Measurements from ENCODE around the gene REXO4. TPM values are rescaled to one million over a fixed set of nuclear protein-coding genes. Genes with fewer than 3 reads are reported as not detected.

REXO4 gene
- total and polyA plus RNA-seq, 2 experiments from 2014 or later, result 31.1 to 36.3 TPM

Other genes with a start within 250 kb of the REXO4 start
- gene OBP2B, start 208.8 kb downstream of the REXO4 start, total RNA-seq (2014; rRNA removed; shearing (Covaris generic)), result not detected in 2 replicates
- gene OBP2B, start 208.8 kb downstream of the REXO4 start, polyA plus RNA-seq (2016; fragmentation: Nextera tagmentation; extraction: Ambion mirVana), result not detected in 2 replicates
- gene ABO, start 142.8 kb downstream of the REXO4 start, total RNA-seq (2014; rRNA removed; shearing (Covaris generic)), result 0.16 and 0.28 TPM in 2 replicates
- gene ABO, start 142.8 kb downstream of the REXO4 start, polyA plus RNA-seq (2016; fragmentation: Nextera tagmentation; extraction: Ambion mirVana), result 0.21 and 0.34 TPM in 2 replicates
- 27.1 and 27.6 TPM in 2 replicates for gene SURF6, start 81.8 kb downstream of the REXO4 start, total RNA-seq (2014; rRNA removed; shearing (Covaris generic))
- gene SURF6, start 81.8 kb downstream of the REXO4 start, polyA plus RNA-seq (2016; fragmentation: Nextera tagmentation; extraction: Ambion mirVana), result 15.4 and 17.6 TPM in 2 replicates
- 79.2 and 85.7 TPM in 2 replicates for gene MED22, start 69.9 kb downstream of the REXO4 start, total RNA-seq (2014; rRNA removed; shearing (Covaris generic))
- 20.4 and 20.9 TPM in 2 replicates for gene MED22, start 69.9 kb downstream of the REXO4 start, polyA plus RNA-seq (2016; fragmentation: Nextera tagmentation; extraction: Ambion mirVana)
- gene RPL7A, start 69.8 kb downstream of the REXO4 start, total RNA-seq (2014; rRNA removed; shearing (Covaris generic)), result 2,020 and 2,188 TPM in 2 replicates
- 1,644 and 1,788 TPM in 2 replicates for gene RPL7A, start 69.8 kb downstream of the REXO4 start, polyA plus RNA-seq (2016; fragmentation: Nextera tagmentation; extraction: Ambion mirVana)
- gene SURF1, start 61.5 kb downstream of the REXO4 start, total RNA-seq (2014; rRNA removed; shearing (Covaris generic)), result 21.6 and 39.1 TPM in 2 replicates
- 51.5 and 52.6 TPM in 2 replicates for gene SURF1, start 61.5 kb downstream of the REXO4 start, polyA plus RNA-seq (2016; fragmentation: Nextera tagmentation; extraction: Ambion mirVana)
- 32.4 and 39.9 TPM in 2 replicates for gene SURF2, start 61.5 kb downstream of the REXO4 start, total RNA-seq (2014; rRNA removed; shearing (Covaris generic))
- gene SURF2, start 61.5 kb downstream of the REXO4 start, polyA plus RNA-seq (2016; fragmentation: Nextera tagmentation; extraction: Ambion mirVana), result 100 and 104 TPM in 2 replicates
- 242 and 261 TPM in 2 replicates for gene SURF4, start 42.0 kb downstream of the REXO4 start, total RNA-seq (2014; rRNA removed; shearing (Covaris generic))
- 66.3 and 67.7 TPM in 2 replicates for gene SURF4, start 42.0 kb downstream of the REXO4 start, polyA plus RNA-seq (2016; fragmentation: Nextera tagmentation; extraction: Ambion mirVana)
- not detected in 2 replicates for gene STKLD1, start 41.6 kb downstream of the REXO4 start, total RNA-seq (2014; rRNA removed; shearing (Covaris generic))
- 0.57 TPM in 1 of 2 replicates, not detected in the other for gene STKLD1, start 41.6 kb downstream of the REXO4 start, polyA plus RNA-seq (2016; fragmentation: Nextera tagmentation; extraction: Ambion mirVana)
- gene ADAMTS13, start 4.4 kb upstream of the REXO4 start, total RNA-seq (2014; rRNA removed; shearing (Covaris generic)), result 3.1 and 6.0 TPM in 2 replicates
- 4.4 and 6.0 TPM in 2 replicates for gene ADAMTS13, start 4.4 kb upstream of the REXO4 start, polyA plus RNA-seq (2016; fragmentation: Nextera tagmentation; extraction: Ambion mirVana)
- gene CACFD1, start 42.0 kb upstream of the REXO4 start, total RNA-seq (2014; rRNA removed; shearing (Covaris generic)), result 12.0 and 18.2 TPM in 2 replicates
- 4.5 and 5.8 TPM in 2 replicates for gene CACFD1, start 42.0 kb upstream of the REXO4 start, polyA plus RNA-seq (2016; fragmentation: Nextera tagmentation; extraction: Ambion mirVana)
- 30.9 and 39.3 TPM in 2 replicates for gene SLC2A6, start 61.1 kb upstream of the REXO4 start, total RNA-seq (2014; rRNA removed; shearing (Covaris generic))
- gene SLC2A6, start 61.1 kb upstream of the REXO4 start, polyA plus RNA-seq (2016; fragmentation: Nextera tagmentation; extraction: Ambion mirVana), result 17.5 and 17.6 TPM in 2 replicates
- gene MYMK, start 106.9 kb upstream of the REXO4 start, total RNA-seq (2014; rRNA removed; shearing (Covaris generic)), result not detected in 2 replicates
- 0.54 TPM in 1 of 2 replicates, not detected in the other for gene MYMK, start 106.9 kb upstream of the REXO4 start, polyA plus RNA-seq (2016; fragmentation: Nextera tagmentation; extraction: Ambion mirVana)
- gene ADAMTSL2, start 116.7 kb upstream of the REXO4 start, total RNA-seq (2014; rRNA removed; shearing (Covaris generic)), result 0.66 and 1.1 TPM in 2 replicates
- gene ADAMTSL2, start 116.7 kb upstream of the REXO4 start, polyA plus RNA-seq (2016; fragmentation: Nextera tagmentation; extraction: Ambion mirVana), result 0.15 and 0.21 TPM in 2 replicates
- gene FAM163B, start 191.4 kb upstream of the REXO4 start, total RNA-seq (2014; rRNA removed; shearing (Covaris generic)), result 0.23 and 1.3 TPM in 2 replicates
- gene FAM163B, start 191.4 kb upstream of the REXO4 start, polyA plus RNA-seq (2016; fragmentation: Nextera tagmentation; extraction: Ambion mirVana), result 0.60 and 0.71 TPM in 2 replicates
- gene DBH, start 218.4 kb upstream of the REXO4 start, total RNA-seq (2014; rRNA removed; shearing (Covaris generic)), result 0.24 TPM in 1 of 2 replicates, not detected in the other
- gene DBH, start 218.4 kb upstream of the REXO4 start, polyA plus RNA-seq (2016; fragmentation: Nextera tagmentation; extraction: Ambion mirVana), result 0.08 and 0.26 TPM in 2 replicates

All from GM23338 (cell line).